Measurements from ENCODE around the gene ALDH18A1.

Gene ALDH18A1

DNA sequence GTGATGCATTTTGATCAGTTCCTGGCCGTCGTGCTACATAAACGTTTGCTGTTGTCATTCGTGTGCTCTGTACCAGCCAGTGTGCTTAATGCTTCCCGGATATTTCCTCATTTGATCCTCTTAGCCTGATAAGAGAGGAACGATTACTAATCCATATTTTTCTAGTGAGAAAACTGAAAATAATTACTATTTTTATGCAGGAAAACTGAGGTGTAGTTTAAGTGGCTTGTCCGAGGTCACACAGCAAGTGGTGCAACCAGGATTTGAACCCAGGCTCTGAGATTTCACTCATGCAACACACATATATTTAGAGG is 94.7 kb downstream of the ALDH18A1 start:
- H3K4me2 ChIP-seq (ENCODE audit: low read length): peak overlapping the region; percentile 70
- no peaks in the 10 kb centered on the region for H3K79me2 ChIP-seq
- peak overlapping the region; percentile 47 for H3K27ac ChIP-seq
- H3K9me3 ChIP-seq (ENCODE audit: control insufficient read depth, low read length): no peaks in the 10 kb centered on the region
- H3K9ac ChIP-seq: no peak overlapping the region
- no peaks in the 10 kb centered on the region for H3K27me3 ChIP-seq (ENCODE audit: control insufficient read depth, insufficient read depth, low read length)
- TF ChIP-seq, protein P1, sequence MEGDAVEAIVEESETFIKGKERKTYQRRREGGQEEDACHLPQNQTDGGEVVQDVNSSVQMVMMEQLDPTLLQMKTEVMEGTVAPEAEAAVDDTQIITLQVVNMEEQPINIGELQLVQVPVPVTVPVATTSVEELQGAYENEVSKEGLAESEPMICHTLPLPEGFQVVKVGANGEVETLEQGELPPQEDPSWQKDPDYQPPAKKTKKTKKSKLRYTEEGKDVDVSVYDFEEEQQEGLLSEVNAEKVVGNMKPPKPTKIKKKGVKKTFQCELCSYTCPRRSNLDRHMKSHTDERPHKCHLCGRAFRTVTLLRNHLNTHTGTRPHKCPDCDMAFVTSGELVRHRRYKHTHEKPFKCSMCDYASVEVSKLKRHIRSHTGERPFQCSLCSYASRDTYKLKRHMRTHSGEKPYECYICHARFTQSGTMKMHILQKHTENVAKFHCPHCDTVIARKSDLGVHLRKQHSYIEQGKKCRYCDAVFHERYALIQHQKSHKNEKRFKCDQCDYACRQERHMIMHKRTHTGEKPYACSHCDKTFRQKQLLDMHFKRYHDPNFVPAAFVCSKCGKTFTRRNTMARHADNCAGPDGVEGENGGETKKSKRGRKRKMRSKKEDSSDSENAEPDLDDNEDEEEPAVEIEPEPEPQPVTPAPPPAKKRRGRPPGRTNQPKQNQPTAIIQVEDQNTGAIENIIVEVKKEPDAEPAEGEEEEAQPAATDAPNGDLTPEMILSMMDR (IDR thresholded peaks at IDR 0.05): no peak
- H2AFZ ChIP-seq: peak overlapping the region; percentile 60
- peak overlapping the region; percentile 49 for H3K4me3 ChIP-seq (ENCODE audit: low read depth, low read length)
- H3K36me3 ChIP-seq (ENCODE audit: control insufficient read depth, insufficient read depth, low read length): no peaks in the 10 kb centered on the region
- peaks cover 3% of the 10 kb centered on the region for H3K4me1 ChIP-seq

DNA sequence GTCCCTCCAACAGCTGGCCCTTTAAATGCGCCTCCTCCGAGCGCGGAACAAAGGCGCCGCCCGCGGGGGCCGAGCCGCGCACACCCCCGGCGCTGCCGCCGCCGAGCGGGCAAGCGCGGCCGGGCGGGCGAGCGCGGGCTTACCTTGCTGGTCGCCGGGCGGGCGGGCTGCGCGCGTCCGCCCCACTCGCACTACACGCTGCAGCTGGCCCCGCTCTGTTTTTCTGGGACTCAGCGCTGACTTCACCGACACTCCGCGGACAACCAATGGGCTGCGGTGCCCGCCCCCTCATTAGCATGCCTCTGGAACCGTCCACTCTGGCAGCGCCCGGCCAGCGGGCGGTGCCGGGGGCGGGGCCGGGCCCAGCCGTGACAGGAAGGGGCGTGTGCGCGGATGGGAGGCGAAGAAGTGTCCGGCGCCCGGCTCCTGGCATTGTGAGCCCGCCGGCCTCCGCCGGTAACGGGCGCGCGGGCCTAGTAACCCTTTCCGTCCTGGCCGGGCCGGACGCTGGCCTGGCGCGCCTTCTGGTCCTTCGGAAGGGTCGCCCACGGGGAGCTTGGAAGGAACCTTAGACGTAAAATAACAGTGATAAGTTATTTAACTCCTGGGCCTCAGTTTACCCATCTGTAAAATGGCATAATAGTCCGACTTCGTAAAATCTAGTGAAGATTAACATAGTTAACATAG is 95.2 kb downstream of the ALDH18A1 start, which contains the start of gene SORBS1:
SORBS1 (minus strand) TSS at position 195 of the 687 bp plus-strand sequence. CDS start 120,236 bp downstream, outside the sequence.
- Histone ChIP-seq H3K4me3 (ENCODE audit: low read depth, low read length) (peak within 1 kb of the TSS; percentile 75), H3K27me3 (ENCODE audit: control insufficient read depth, insufficient read depth, low read length) (no peaks in the 10 kb centered on the region), H3K9ac (peak within 1 kb of the TSS; percentile 61), H3K9me3 (ENCODE audit: control insufficient read depth, low read length) (no peaks in the 10 kb centered on the region), H3K4me2 (ENCODE audit: low read length) (peak within 1 kb of the TSS; percentile 73), H3K79me2 (no peaks in the 10 kb centered on the region), H3K4me1 (peaks cover 3% of the 10 kb centered on the region), H3K36me3 (ENCODE audit: control insufficient read depth, insufficient read depth, low read length) (no peaks in the 10 kb centered on the region), H3K27ac (peak within 1 kb of the TSS; percentile 78), H2AFZ (peak within 1 kb of the TSS; percentile 98)
- TF ChIP-seq, protein P1 (IDR thresholded peaks at IDR 0.05): no peak

DNA sequence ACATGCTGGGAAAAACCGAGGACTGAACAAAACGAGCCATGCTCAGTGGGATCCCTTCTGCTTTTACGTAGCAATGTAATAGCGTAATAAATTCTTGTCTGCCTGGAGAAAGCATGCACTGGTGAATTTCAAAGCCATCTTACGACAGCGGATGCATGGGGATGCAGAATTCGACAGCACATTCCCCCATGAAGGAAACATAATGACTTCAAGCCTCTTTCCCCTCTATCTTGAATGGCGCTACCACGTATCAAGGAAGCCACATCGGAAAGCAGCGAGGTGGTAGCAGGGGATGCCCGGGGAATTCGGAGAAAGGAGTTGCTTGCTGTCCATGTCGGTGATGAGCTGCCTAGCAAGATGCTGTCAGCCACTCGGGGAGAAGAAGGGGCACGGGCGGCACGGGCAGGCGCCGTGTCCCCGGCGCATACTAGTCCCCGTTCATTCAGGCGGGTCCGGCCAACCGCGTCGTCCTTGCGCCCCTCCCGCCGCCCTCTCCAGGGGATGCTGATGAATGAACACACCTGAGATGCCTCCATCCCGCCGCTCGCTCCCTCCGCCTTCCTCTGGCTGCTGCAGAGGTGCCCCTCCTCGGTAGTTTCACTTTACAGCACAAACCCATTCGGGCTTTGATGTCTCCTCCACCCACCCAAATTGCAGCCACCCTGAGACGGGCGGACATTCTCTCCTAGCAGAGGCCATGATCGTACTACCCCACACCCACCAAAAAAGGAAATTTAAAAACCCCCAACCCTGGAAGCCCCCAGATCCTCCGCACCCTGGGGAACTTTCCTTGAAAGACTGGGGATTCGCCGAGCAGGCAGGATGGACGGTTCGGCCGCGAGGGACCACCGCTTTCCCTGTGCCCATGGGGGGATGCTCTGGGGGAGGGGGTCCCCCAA is 96.0 kb downstream of the ALDH18A1 start:
- TF ChIP-seq, protein P1 (IDR thresholded peaks at IDR 0.05): no peak
- Histone ChIP-seq H3K4me2 (ENCODE audit: low read length) (peak overlapping the region; percentile 73), H3K9me3 (ENCODE audit: control insufficient read depth, low read length) (no peaks in the 10 kb centered on the region), H3K36me3 (ENCODE audit: control insufficient read depth, insufficient read depth, low read length) (no peaks in the 10 kb centered on the region), H2AFZ (peak overlapping the region; percentile 98), H3K79me2 (no peaks in the 10 kb centered on the region), H3K9ac (peak overlapping the region; percentile 61), H3K27ac (peak overlapping the region; percentile 78), H3K27me3 (ENCODE audit: control insufficient read depth, insufficient read depth, low read length) (no peaks in the 10 kb centered on the region), H3K4me3 (ENCODE audit: low read depth, low read length) (peak overlapping the region; percentile 75), H3K4me1 (peaks cover 3% of the 10 kb centered on the region)

DNA sequence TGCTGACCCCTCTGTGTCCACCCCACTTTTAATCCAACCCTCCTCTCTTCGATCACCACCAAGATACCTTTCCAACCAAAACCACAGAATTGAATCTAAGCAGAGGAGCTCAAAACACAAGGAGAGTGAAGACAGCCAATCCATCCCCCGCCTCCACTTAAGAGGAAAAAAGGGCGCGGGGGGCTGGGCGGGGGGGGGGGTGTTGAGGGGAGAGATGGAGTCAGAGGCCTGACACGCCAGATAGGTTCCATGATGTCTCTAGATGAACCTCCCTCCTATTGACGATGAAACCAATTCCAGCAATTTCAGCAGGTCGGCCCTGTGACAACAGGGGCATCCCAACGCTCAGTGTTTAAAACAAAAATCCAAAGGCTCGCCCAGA is 96.6 kb downstream of the ALDH18A1 start:
- Histone ChIP-seq H3K4me2 (ENCODE audit: low read length) (no peak overlapping the region), H3K4me3 (ENCODE audit: low read depth, low read length) (no peak overlapping the region), H3K9me3 (ENCODE audit: control insufficient read depth, low read length) (no peaks in the 10 kb centered on the region), H3K36me3 (ENCODE audit: control insufficient read depth, insufficient read depth, low read length) (no peaks in the 10 kb centered on the region), H3K4me1 (peaks cover 3% of the 10 kb centered on the region), H3K9ac (no peak overlapping the region), H3K27me3 (ENCODE audit: control insufficient read depth, insufficient read depth, low read length) (no peaks in the 10 kb centered on the region), H2AFZ (peak overlapping the region; percentile 98), H3K79me2 (no peaks in the 10 kb centered on the region), H3K27ac (no peak overlapping the region)
- TF ChIP-seq, protein P1 (IDR thresholded peaks at IDR 0.05): no peak
